ENCODE data around the gene ZNF804B.
"Not testable (repeated sequence)": the region's sequence is repeated elsewhere in the genome, so short reads cannot be mapped to it uniquely, and the experiment has no call there.

Gene ZNF804B

GRCh38 chr7:89133357-89133756, 373.9 kb downstream of the ZNF804B start:
- peaks cover 4% of the 10 kb centered on the region for H3K9me3 Mint-ChIP-seq
- H3K36me3 Mint-ChIP-seq (ENCODE audit: low read depth) = no peaks in the 10 kb centered on the region
- no peak overlapping the region for H3K4me3 Mint-ChIP-seq
- no peak for DNase-seq
- H3K4me1 Mint-ChIP-seq = no peaks in the 10 kb centered on the region
- no peak overlapping the region for H3K27ac Mint-ChIP-seq
- H3K27me3 Mint-ChIP-seq = no peaks in the 10 kb centered on the region
- ATAC-seq = no peak

- Mint-ChIP-seq H3K4me3 (no peak overlapping the region), H3K9me3 (peaks cover 4% of the 10 kb centered on the region), H3K36me3 (ENCODE audit: low read depth) (no peaks in the 10 kb centered on the region), H3K27me3 (no peaks in the 10 kb centered on the region), H3K4me1 (no peaks in the 10 kb centered on the region), H3K27ac (no peak overlapping the region)
- DNase-seq = no peak
- ATAC-seq = no peak
Measured at GRCh38 chr7:89133819-89134218, 374.3 kb downstream of the ZNF804B start.

GRCh38 chr7:89145801-89146200, 386.3 kb downstream of the ZNF804B start:
- H3K36me3 Mint-ChIP-seq (ENCODE audit: low read depth) = no peaks in the 10 kb centered on the region
- DNase-seq (no peak), ATAC-seq (no peak)
- H3K27ac Mint-ChIP-seq = no peak overlapping the region
- no peaks in the 10 kb centered on the region for H3K27me3 Mint-ChIP-seq
- no peak overlapping the region for H3K4me3 Mint-ChIP-seq
- H3K9me3 Mint-ChIP-seq = peaks cover 12% of the 10 kb centered on the region
- H3K4me1 Mint-ChIP-seq = no peaks in the 10 kb centered on the region

- ATAC-seq = no peak
- no peak for DNase-seq
- Mint-ChIP-seq H3K36me3 (ENCODE audit: low read depth) (no peaks in the 10 kb centered on the region), H3K4me1 (no peaks in the 10 kb centered on the region), H3K4me3 (no peak overlapping the region), H3K27ac (no peak overlapping the region), H3K27me3 (peaks cover 5% of the 10 kb centered on the region), H3K9me3 (peaks cover 6% of the 10 kb centered on the region)
Measured at GRCh38 chr7:89160107-89160506, 400.6 kb downstream of the ZNF804B start.

DNA sequence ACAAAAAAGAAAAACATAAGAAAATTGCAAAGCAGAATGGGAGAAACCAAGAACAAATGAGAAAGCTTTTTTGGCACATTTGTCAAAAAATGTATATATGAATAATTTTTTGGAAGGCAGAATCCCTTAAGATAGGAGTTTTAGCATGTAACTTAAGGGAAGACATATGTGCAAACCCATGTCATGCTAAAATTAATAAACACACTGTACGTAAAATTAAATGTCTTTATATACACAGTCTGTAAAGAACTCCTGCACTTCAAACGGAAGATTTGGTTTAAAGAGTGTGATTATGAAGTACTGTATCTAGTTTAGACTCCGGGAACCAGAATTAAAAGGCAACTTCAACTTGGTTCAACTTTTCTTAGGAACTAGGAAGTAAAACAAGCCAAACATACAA, 405.9 kb downstream of the ZNF804B start:
- peaks cover 2% of the 10 kb centered on the region for H3K27me3 Mint-ChIP-seq
- no peak overlapping the region for H3K27ac Mint-ChIP-seq
- peaks cover 6% of the 10 kb centered on the region for H3K9me3 Mint-ChIP-seq
- DNase-seq = no peak
- no peaks in the 10 kb centered on the region for H3K4me1 Mint-ChIP-seq
- H3K36me3 Mint-ChIP-seq (ENCODE audit: low read depth) = no peaks in the 10 kb centered on the region
- H3K4me3 Mint-ChIP-seq = no peak overlapping the region
- no peak for ATAC-seq

DNA sequence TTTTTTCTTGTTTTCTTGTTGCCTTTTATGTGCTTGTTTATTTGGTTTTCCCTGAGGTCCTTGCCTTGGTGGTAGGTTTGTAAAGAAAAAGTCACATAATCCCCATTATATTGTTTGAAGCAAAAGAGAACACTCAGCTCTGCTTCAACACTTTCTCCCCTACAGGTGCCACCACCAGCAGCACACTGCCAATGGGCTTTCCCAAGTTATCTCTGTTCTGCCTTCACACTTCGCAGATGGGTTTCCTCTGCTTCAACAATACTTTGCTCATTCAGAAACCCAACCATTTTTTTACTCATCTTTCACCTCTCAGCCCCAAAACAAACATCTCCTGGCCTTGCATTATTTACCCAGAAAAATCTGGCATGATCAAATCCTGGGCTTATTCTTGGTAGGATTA, 411.1 kb downstream of the ZNF804B start:
- no peak overlapping the region for H3K27ac Mint-ChIP-seq
- no peaks in the 10 kb centered on the region for H3K4me1 Mint-ChIP-seq
- ATAC-seq (no peak), DNase-seq (no peak)
- H3K27me3 Mint-ChIP-seq = no peaks in the 10 kb centered on the region
- no peaks in the 10 kb centered on the region for H3K36me3 Mint-ChIP-seq (ENCODE audit: low read depth)
- no peak overlapping the region for H3K4me3 Mint-ChIP-seq
- no peaks in the 10 kb centered on the region for H3K9me3 Mint-ChIP-seq

DNA sequence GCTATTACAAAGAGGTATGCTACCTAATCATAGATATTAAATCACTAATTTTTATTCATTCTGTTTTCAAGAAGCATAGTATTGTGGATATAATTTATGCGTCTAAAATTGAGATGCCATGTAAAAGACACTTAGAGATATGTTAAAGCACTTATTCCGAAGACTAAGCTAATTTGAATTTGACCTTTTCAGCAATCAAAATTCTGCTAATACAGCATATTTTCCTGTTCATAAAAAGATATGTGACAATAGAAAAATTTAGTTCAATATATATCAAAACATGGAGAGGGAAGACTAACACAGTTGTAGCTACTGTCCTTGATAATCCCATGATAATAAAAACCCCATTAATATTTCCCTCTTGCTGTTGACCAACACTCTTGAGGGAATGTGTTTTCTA, 422.6 kb downstream of the ZNF804B start:
- H3K9me3 Mint-ChIP-seq = peaks cover 16% of the 10 kb centered on the region
- no peaks in the 10 kb centered on the region for H3K36me3 Mint-ChIP-seq (ENCODE audit: low read depth)
- H3K4me3 Mint-ChIP-seq = no peak overlapping the region
- no peaks in the 10 kb centered on the region for H3K27me3 Mint-ChIP-seq
- H3K27ac Mint-ChIP-seq = no peak overlapping the region
- H3K4me1 Mint-ChIP-seq = no peaks in the 10 kb centered on the region
- no peak for ATAC-seq
- DNase-seq = no peak

DNA sequence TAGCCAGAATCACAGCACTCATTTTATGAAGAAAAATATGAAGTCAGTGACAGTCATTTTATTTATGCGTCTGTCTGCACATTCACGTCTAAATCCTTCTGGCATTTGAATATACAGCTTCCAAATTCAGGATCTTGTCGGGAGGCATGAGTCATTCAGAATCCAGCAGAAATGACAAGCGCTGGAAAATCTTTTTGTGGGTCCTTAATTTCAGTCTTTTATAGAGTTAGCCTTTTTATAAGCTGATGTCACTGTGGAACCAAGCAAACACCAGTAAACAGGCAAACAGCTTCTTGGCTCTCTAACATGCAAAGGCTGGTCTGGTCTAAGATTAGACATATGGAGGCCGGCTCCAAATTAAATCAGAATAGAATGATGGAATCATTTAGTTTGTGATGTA, 424.2 kb downstream of the ZNF804B start:
- Mint-ChIP-seq H3K4me3 (no peak overlapping the region), H3K4me1 (no peaks in the 10 kb centered on the region), H3K27me3 (no peaks in the 10 kb centered on the region), H3K27ac (no peak overlapping the region), H3K9me3 (peaks cover 9% of the 10 kb centered on the region), H3K36me3 (ENCODE audit: low read depth) (no peaks in the 10 kb centered on the region)
- DNase-seq (no peak), ATAC-seq (no peak)

DNA sequence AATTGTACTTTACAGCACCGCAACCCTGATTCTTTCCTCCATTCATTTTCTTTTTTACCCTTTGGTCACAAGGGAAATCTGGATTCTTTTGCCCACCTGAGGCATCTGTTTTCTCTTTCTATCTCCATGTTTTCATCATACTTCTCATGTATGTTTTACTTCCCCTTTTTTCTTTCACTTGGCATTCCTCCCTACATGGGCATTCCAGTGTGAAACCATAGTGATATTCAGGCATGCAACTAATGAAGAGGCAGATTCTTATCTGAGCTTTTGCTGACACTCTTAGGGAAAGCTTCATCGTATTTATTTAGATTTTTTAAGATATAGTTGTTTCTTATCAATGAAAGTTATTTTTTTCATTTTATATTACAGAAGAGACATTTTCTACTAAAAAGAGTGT, 441.3 kb downstream of the ZNF804B start:
- no peaks in the 10 kb centered on the region for H3K9me3 Mint-ChIP-seq

GRCh38 chr7:89223900-89224395, 464.4 kb downstream of the ZNF804B start:
- no peak for DNase-seq
- ATAC-seq = no peak
- Mint-ChIP-seq H3K4me3 (no peak overlapping the region), H3K27me3 (no peaks in the 10 kb centered on the region), H3K4me1 (no peaks in the 10 kb centered on the region), H3K9me3 (no peaks in the 10 kb centered on the region), H3K27ac (no peak overlapping the region), H3K36me3 (ENCODE audit: low read depth) (no peaks in the 10 kb centered on the region)

More for the DNA sequence above, 441.3 kb downstream of the ZNF804B start:
- no peak overlapping the region for H3K27ac Mint-ChIP-seq
- no peak overlapping the region for H3K4me3 Mint-ChIP-seq
- no peaks in the 10 kb centered on the region for H3K4me1 Mint-ChIP-seq
- no peaks in the 10 kb centered on the region for H3K36me3 Mint-ChIP-seq (ENCODE audit: low read depth)
- H3K27me3 Mint-ChIP-seq = no peaks in the 10 kb centered on the region
- DNase-seq (no peak), ATAC-seq (no peak)

DNA sequence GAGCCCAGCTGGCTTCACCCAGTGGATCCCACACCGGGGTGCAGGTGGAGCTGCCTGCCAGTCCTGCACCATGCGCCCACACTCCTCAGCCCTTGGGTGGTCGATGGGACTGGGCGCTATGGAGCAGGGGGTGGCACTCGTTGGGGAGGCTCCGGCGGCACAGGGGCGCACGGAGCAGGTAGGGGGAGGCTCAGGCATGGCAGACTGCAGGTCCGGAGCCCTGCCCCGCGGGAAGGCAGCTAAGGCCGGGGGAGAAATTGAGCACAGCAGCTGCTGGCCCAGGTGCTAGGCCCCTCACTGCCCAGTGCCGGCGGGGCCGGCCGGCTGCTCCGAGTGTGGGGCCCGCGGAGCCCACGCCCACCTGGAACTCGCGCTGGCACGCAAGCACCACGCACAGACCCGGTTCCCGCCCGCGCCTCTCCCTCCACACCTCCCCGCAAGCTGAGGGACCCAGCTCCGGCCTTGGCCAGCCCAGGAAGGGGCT, 469.2 kb downstream of the ZNF804B start:
- H3K36me3 Mint-ChIP-seq (ENCODE audit: low read depth) = not testable (repeated sequence)

DNA sequence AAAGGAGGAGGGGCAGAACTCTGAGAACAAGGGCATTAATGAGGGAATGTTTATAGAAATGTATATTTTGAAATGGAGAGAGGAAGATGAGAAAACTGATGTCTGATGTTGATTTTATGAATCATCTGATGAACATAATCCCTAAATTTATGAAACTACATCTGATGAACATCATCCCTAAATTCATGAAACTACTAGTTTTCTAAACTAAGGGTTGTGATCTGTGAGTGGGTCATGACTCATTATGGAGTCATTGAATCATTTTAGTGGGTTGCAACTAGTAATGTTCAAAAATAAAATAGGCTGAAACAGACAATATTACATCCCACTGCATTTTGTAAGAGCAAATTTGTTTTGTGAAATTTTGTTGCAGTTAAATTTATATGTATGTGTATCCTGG, 478.7 kb downstream of the ZNF804B start:
- peak; percentile 43 for ATAC-seq
- no peak overlapping the region for H3K4me3 Mint-ChIP-seq

More for the DNA sequence above, 469.2 kb downstream of the ZNF804B start:
- not testable (repeated sequence) for H3K4me1 Mint-ChIP-seq, H3K27ac Mint-ChIP-seq, H3K27me3 Mint-ChIP-seq, H3K9me3 Mint-ChIP-seq, DNase-seq, H3K4me3 Mint-ChIP-seq, ATAC-seq

DNA sequence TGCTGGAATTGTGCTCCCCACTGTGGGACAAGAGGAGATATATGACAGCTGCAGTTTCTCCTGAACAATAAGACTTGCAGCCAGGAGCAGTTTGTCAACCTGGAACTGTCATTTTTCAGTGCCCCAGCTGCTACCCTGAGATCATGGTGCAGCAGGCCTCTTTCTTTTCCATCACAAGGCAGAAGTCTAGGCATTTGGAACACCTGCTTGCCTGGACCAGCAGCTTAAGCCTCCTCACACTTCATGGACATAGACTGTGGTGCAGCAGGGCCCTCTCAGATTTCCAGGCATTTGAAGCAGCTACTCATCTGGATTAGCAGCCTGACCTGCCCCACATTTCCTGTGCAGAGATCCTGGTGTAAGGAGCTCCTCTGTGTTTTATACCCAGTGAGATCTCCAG, 486.7 kb downstream of the ZNF804B start:
- H3K27me3 Mint-ChIP-seq = no peaks in the 10 kb centered on the region
- no peak for DNase-seq
- ATAC-seq = no peak
- H3K27ac Mint-ChIP-seq = no peak overlapping the region
- peaks cover 4% of the 10 kb centered on the region for H3K9me3 Mint-ChIP-seq
- H3K36me3 Mint-ChIP-seq (ENCODE audit: low read depth) = no peaks in the 10 kb centered on the region
- no peak overlapping the region for H3K4me3 Mint-ChIP-seq
- H3K4me1 Mint-ChIP-seq = no peaks in the 10 kb centered on the region

More for the DNA sequence above, 478.7 kb downstream of the ZNF804B start:
- DNase-seq = no peak
- Mint-ChIP-seq H3K9me3 (no peaks in the 10 kb centered on the region), H3K27ac (no peak overlapping the region), H3K4me1 (peaks cover 6% of the 10 kb centered on the region), H3K27me3 (no peaks in the 10 kb centered on the region), H3K36me3 (ENCODE audit: low read depth) (no peaks in the 10 kb centered on the region)

- H3K27me3 Mint-ChIP-seq = no peaks in the 10 kb centered on the region
- no peak for DNase-seq
- ATAC-seq = no peak
- H3K9me3 Mint-ChIP-seq = peaks cover 5% of the 10 kb centered on the region
- no peak overlapping the region for H3K4me3 Mint-ChIP-seq
- H3K27ac Mint-ChIP-seq = no peak overlapping the region
- no peaks in the 10 kb centered on the region for H3K4me1 Mint-ChIP-seq
- no peaks in the 10 kb centered on the region for H3K36me3 Mint-ChIP-seq (ENCODE audit: low read depth)
Measured at GRCh38 chr7:89247207-89247606, 487.7 kb downstream of the ZNF804B start.

DNA sequence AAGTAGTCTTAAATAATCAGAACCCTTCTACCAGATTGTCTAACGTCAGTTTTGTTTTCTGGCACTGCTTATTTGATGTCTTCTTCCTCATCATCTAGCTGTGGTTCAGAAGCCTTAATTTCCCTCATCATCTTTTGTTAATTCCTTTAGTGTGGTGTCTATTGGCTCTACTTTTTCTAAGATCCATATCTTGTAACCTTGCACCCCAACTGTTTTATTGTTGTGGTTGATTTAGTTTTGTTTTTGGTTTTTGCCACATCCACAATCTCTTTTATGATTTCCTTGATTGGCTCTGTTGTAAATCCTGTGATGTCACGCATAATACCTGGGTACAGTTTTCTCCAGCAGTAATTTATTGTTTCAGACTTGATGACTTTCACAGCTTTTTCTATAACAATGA, 499.6 kb downstream of the ZNF804B start:
- Mint-ChIP-seq H3K27me3 (peaks cover 1% of the 10 kb centered on the region), H3K4me1 (peaks cover 2% of the 10 kb centered on the region), H3K4me3 (no peak overlapping the region), H3K9me3 (no peaks in the 10 kb centered on the region), H3K36me3 (ENCODE audit: low read depth) (no peaks in the 10 kb centered on the region), H3K27ac (no peak overlapping the region)
- DNase-seq (no peak), ATAC-seq (no peak)

- H3K4me1 Mint-ChIP-seq = peaks cover 2% of the 10 kb centered on the region
- H3K27ac Mint-ChIP-seq = no peak overlapping the region
- no peak for DNase-seq
- no peaks in the 10 kb centered on the region for H3K36me3 Mint-ChIP-seq (ENCODE audit: low read depth)
- H3K4me3 Mint-ChIP-seq = no peak overlapping the region
- H3K27me3 Mint-ChIP-seq = peaks cover 1% of the 10 kb centered on the region
- peaks cover 6% of the 10 kb centered on the region for H3K9me3 Mint-ChIP-seq
- ATAC-seq = no peak
Measured at GRCh38 chr7:89264126-89264525, 504.6 kb downstream of the ZNF804B start.
